ENCODE measurements around the gene SLC4A1. TPM values are rescaled to one million over a fixed set of nuclear protein-coding genes. Genes with fewer than 3 reads are reported as not detected.

SLC4A1 gene
- total RNA-seq, 1 experiment from 2014 or later = 0.22 TPM

- ATAC-seq (no peak), DNase-seq (ENCODE audit: low read depth, low spot score) (no peak)
- peak overlapping the region; percentile 38 to 53 for H3K4me3 ChIP-seq (replicated peaks in 1 of 2; ENCODE audit: low read depth in 1 of 2, low read length in 2 of 2)
- no peak overlapping the region for H2AFZ ChIP-seq (ENCODE audit: low read depth, low read length, poor library complexity, severe bottlenecking)
- no peak overlapping the region for H3K27ac ChIP-seq (ENCODE audit: low read depth, low read length)
- no peaks in the 10 kb centered on the region for H4K20me1 ChIP-seq (ENCODE audit: insufficient read depth)
- no peaks in the 10 kb centered on the region for H3K9me3 ChIP-seq (ENCODE audit: control insufficient read depth in 1 of 2, insufficient read depth in 1 of 2, low read depth in 1 of 2, low read length in 2 of 2)
- RAD21 ChIA-PET (ENCODE audit: low non-redundant PET in 1 of 2, low total read pairs in 2 of 2, uncharacterized antibody in 2 of 2, unreplicated experiment in 2 of 2) = no interaction called here
- H3K9me2 ChIP-seq (ENCODE audit: insufficient read depth) = no peaks in the 10 kb centered on the region
- H3K36me3 ChIP-seq (ENCODE audit: control insufficient read depth in 1 of 2, insufficient read depth in 2 of 2, low read length in 2 of 2) = 0 out of 4 replicates have a peak, but pooled peaks cover 0 to 3% of the 10 kb centered on the region in 2 experiments
- intact Hi-C loops (cut with micrococcal nuclease) = no loop called here
- BruUV-seq (replicated peaks) = no TSS peak
- no peak overlapping the region for H3K9ac ChIP-seq (ENCODE audit: low read length)
- H3K27me3 ChIP-seq (ENCODE audit: insufficient read depth, low read length) = no peaks in the 10 kb centered on the region
- H3K4me2 ChIP-seq (ENCODE audit: low read length) = peak overlapping the region; percentile 73
- TF ChIP-seq ELF1 (IDR thresholded peaks at IDR 0.05; ENCODE audit: borderline replicate concordance, low read depth) (no peak), MAX (IDR thresholded peaks at IDR 0.05) (no peak), ATF3 (IDR thresholded peaks at IDR 0.05) (no peak), CEBPB (IDR thresholded peaks at IDR 0.05; ENCODE audit: low read depth) (no peak), POLR2A (IDR thresholded peaks at IDR 0.05; ENCODE audit: borderline replicate concordance, extremely low read depth, insufficient read depth, insufficient read length) (no peak), SRF (IDR thresholded peaks at IDR 0.05; ENCODE audit: low read depth) (no peak), JUND (IDR thresholded peaks at IDR 0.05) (no peak), REST (IDR thresholded peaks at IDR 0.05; ENCODE audit: low read depth) (no peak), EZH2phosphoT487 (IDR thresholded peaks at IDR 0.05; ENCODE audit: borderline replicate concordance) (no peak), ZFX (IDR thresholded peaks at IDR 0.05) (no peak)
- H3K79me2 ChIP-seq (ENCODE audit: insufficient read depth, low read length) = no peaks in the 10 kb centered on the region
- POLR2A ChIA-PET = interaction anchor here (1.1 kb wide), 1 partner anchor 10 kb away, joined by 3 read pairs; no protein-coding TSS in a partner anchor
- CTCF ChIA-PET = interaction anchor here (1.3 kb wide), 1 partner anchor 17 kb away, joined by 3 read pairs; no protein-coding TSS in a partner anchor
- H3K4me1 ChIP-seq (ENCODE audit: control insufficient read depth in 1 of 2, insufficient read depth in 2 of 2, low read length in 2 of 2) = peaks cover 2 to 42% of the 10 kb centered on the region in 2 experiments; a peak in 2 of 4 replicates
Observed at GRCh38 chr17:44314524-44314868, 46.6 kb upstream of the SLC4A1 start.
